ENCODE measurements around the gene METAP2.

METAP2 gene

DNA sequence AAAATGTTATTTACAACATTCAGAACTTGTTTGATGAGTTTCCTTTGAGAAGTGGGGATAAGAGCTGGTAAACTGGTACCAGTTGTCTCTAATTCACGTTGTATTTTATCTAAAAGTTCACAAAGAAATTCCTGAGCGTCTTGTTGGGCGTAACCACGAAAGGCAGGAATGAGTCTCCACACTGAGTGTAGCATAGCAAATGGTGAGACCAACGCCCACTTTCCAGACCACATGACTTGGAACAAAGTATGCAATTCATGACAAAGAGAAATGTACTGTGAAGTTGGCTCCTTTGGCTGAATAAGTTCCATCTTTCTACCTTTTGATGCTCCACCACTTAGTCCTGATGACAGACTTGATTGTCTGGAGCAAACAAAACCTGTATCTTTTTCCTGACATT lies 58.9 kb downstream of the METAP2 start:
- TF ChIP-seq, protein P1, sequence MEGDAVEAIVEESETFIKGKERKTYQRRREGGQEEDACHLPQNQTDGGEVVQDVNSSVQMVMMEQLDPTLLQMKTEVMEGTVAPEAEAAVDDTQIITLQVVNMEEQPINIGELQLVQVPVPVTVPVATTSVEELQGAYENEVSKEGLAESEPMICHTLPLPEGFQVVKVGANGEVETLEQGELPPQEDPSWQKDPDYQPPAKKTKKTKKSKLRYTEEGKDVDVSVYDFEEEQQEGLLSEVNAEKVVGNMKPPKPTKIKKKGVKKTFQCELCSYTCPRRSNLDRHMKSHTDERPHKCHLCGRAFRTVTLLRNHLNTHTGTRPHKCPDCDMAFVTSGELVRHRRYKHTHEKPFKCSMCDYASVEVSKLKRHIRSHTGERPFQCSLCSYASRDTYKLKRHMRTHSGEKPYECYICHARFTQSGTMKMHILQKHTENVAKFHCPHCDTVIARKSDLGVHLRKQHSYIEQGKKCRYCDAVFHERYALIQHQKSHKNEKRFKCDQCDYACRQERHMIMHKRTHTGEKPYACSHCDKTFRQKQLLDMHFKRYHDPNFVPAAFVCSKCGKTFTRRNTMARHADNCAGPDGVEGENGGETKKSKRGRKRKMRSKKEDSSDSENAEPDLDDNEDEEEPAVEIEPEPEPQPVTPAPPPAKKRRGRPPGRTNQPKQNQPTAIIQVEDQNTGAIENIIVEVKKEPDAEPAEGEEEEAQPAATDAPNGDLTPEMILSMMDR (conservative IDR thresholded peaks at IDR 0.05): no peak
- H3K27ac ChIP-seq: no peak overlapping the region

DNA sequence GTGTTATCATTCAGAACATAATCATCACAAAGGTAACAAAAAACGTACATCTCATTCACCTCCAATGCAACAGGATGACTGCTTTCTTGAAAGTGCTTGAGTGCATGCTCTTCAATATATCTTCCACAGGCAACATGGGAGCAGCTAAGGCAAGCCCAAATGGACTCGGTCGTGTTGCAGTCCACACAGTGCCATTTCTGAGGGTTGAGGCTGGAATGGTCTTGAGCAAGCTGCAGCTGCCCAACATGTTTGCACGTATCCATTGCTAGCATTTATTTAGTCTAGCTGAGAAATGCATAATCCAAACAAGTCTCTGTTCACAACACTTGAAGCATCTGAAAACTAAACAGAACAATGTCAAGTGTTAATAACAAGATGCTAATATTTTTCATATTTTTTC lies 60.0 kb downstream of the METAP2 start:
- TF ChIP-seq, protein P1 (conservative IDR thresholded peaks at IDR 0.05): no peak
- H3K27ac ChIP-seq: no peak overlapping the region

- TF ChIP-seq, protein P1 (conservative IDR thresholded peaks at IDR 0.05): no peak
These were observed 64.1 kb downstream of the METAP2 start for GRCh38 chr12:95538006-95538405.

DNA sequence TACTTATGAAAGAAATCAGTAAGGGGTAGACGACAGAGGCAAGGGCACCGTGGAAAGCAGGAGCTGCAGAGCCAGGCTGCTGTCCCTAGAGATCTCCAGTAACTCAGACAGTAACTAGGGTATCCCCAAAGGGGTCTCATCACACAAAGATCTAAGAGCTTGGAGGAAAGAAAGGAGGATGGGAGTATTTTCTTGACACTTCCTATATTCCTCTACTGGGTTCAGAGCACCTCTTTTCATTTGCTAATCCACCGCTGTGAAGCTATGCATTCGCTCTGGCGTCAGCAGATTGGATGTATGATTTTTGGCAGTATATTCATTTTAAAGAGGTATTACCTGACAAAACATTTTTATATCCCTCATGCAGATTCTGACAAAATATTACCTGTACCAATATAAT lies 64.7 kb downstream of the METAP2 start:
- TF ChIP-seq, protein P1 (conservative IDR thresholded peaks at IDR 0.05): no peak
- H3K27ac ChIP-seq: no peak overlapping the region

More at GRCh38 chr12:95538006-95538405, 64.1 kb downstream of the METAP2 start:
- no peak overlapping the region for H3K27ac ChIP-seq

- TF ChIP-seq, protein P1 (conservative IDR thresholded peaks at IDR 0.05): no peak
- H3K27ac ChIP-seq: no peak overlapping the region
These were observed 67.5 kb downstream of the METAP2 start for GRCh38 chr12:95541436-95541835.

DNA sequence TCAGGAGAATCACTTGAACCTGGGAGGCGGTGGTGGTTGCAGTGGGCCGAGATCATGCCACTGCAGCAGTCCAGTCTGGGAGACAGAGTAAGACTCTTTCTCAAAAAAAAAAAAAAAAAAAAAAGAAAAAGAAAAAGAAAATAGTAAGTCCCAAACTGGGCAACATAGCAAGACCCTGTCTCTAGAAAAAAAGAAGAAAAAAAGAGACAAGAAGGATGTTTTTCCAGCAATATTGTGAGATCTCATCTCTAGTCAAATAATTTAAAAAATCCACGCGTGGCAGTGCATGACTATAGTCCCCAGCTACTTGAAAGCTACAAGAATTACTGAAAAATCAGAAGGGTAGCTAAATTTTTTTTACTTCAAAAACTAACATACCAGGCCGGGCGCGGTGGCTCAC lies 69.4 kb downstream of the METAP2 start:
- no peak overlapping the region for H3K27ac ChIP-seq
- TF ChIP-seq, protein P1 (conservative IDR thresholded peaks at IDR 0.05): no peak

GRCh38 chr12:95544756-95545155 lies 70.8 kb downstream of the METAP2 start:
- TF ChIP-seq, protein P1 (conservative IDR thresholded peaks at IDR 0.05): no peak
- no peak overlapping the region for H3K27ac ChIP-seq

DNA sequence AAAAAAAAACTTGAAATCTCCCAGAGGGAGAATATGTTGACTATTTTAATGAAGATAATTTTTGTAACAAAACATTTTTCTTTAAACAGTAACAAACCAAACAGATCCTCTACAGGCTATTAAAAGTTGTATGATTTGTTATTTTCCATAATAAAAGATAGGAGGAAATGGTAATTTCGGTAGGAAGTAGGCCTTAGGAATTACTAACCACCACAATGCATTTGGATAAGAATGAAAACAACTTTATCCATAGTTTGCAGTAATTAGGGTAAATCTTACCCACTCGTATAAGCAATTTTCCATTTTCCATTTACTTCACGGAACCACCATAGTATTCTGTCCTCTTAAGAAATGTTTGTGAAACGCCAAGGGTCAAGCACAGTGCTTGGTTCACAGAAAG lies 71.4 kb downstream of the METAP2 start:
- TF ChIP-seq, protein P1 (conservative IDR thresholded peaks at IDR 0.05): no peak
- peak overlapping the region; percentile 56 for H3K27ac ChIP-seq

Measured in VCaP (cell line).